A549 (cell line): ENCODE measurements around the gene TGIF2.

ENCODE experiments used
- CEBPB ChIP-seq, 2 experiments: fragments of >200 bp in 1 of 2; sonication (Bioruptor Twin) in 1 of 2; formaldehyde crosslinking in 1 of 2; IDR thresholded peaks; 2 replicates each; pipeline ENCODE4 v1.6.1; 2012 to 2016
- KDM1A ChIP-seq: fragments of 200-600 bp; sonication (generic); IDR thresholded peaks from 2 replicates; pipeline ENCODE4 v1.6.1; 2016; ENCODE audit warnings: low read depth, mild to moderate bottlenecking
- MYC ChIP-seq: IDR thresholded peaks from 2 replicates; pipeline ENCODE4 v1.6.1; 2012; ENCODE audit warnings: mild to moderate bottlenecking, inconsistent platforms, low read length, improper control_type of control experiment, borderline replicate concordance
- RFX5 ChIP-seq: fragments of 450-650 bp; IDR thresholded peaks from 2 replicates; pipeline ENCODE4 v1.7.1; 2014; ENCODE audit warnings: antibody characterized with exemption, mild to moderate bottlenecking, moderate library complexity
- USF2 ChIP-seq: fragments of 450-650 bp; IDR thresholded peaks from 2 replicates; pipeline ENCODE4 v1.6.1; 2014; ENCODE audit warnings: antibody characterized with exemption
- TF ChIP-seq, protein P1 (sequence below): fragments of >200 bp; sonication (Bioruptor Twin); formaldehyde crosslinking; IDR thresholded peaks from 3 replicates; pipeline ENCODE4 v1.5.1; 2016
- TF ChIP-seq, protein P2 (sequence below): IDR thresholded peaks from 2 replicates; pipeline ENCODE4 v1.6.1; 2012

- TF ChIP-seq, protein P1, sequence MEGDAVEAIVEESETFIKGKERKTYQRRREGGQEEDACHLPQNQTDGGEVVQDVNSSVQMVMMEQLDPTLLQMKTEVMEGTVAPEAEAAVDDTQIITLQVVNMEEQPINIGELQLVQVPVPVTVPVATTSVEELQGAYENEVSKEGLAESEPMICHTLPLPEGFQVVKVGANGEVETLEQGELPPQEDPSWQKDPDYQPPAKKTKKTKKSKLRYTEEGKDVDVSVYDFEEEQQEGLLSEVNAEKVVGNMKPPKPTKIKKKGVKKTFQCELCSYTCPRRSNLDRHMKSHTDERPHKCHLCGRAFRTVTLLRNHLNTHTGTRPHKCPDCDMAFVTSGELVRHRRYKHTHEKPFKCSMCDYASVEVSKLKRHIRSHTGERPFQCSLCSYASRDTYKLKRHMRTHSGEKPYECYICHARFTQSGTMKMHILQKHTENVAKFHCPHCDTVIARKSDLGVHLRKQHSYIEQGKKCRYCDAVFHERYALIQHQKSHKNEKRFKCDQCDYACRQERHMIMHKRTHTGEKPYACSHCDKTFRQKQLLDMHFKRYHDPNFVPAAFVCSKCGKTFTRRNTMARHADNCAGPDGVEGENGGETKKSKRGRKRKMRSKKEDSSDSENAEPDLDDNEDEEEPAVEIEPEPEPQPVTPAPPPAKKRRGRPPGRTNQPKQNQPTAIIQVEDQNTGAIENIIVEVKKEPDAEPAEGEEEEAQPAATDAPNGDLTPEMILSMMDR = no peak
- TF ChIP-seq RFX5 = no peak
- no peak for TF ChIP-seq CEBPB (IDR thresholded peaks at IDR 0.05)
- no peak for TF ChIP-seq MYC
- no peak for TF ChIP-seq KDM1A
- TF ChIP-seq, protein P2, sequence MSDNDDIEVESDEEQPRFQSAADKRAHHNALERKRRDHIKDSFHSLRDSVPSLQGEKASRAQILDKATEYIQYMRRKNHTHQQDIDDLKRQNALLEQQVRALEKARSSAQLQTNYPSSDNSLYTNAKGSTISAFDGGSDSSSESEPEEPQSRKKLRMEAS = no peak
- no peak for TF ChIP-seq USF2
Observed at GRCh38 chr20:36607586-36608387, 34.4 kb downstream of the TGIF2 start.
